ENCODE results near the gene TMEM132A. TPM values are rescaled to one million over a fixed set of nuclear protein-coding genes. Genes with fewer than 3 reads are reported as not detected.

Gene TMEM132A
- total RNA-seq, 1 experiment from 2014 or later: 84.2 TPM

- CTCF ChIA-PET: no interaction called here
- Histone ChIP-seq H3F3A (ENCODE audit: low read length, unreplicated experiment) (no peaks in the 10 kb centered on the region), H3K27me3 (ENCODE audit: low read length) (no peaks in the 10 kb centered on the region), H3K27ac (ENCODE audit: low read length) (no peak overlapping the region), H3K4me2 (ENCODE audit: low read length) (no peak overlapping the region), H3K9me2 (replicated peaks; ENCODE audit: low read length) (no peaks in the 10 kb centered on the region), H3K4me1 (ENCODE audit: insufficient read depth, low read length) (peaks cover 6% of the 10 kb centered on the region; the same call in 1 of the 2 replicates), H3K79me2 (ENCODE audit: low read length) (no peaks in the 10 kb centered on the region), H3K9me3 (ENCODE audit: low read length) (no peaks in the 10 kb centered on the region), H4K20me1 (ENCODE audit: low read length) (no peaks in the 10 kb centered on the region), H2AFZ (ENCODE audit: low read length) (no peak overlapping the region), H3K9ac (ENCODE audit: low read length) (no peak overlapping the region), H3K4me3 (ENCODE audit: low read length) (no peak overlapping the region), H3K36me3 (ENCODE audit: low read depth, low read length) (no peaks in the 10 kb centered on the region)
- ATAC-seq: no peak
- TF ChIP-seq EZH2phosphoT487 (IDR thresholded peaks at IDR 0.05; ENCODE audit: borderline replicate concordance, low read length) (no peak), EZH2 (IDR thresholded peaks at IDR 0.05; ENCODE audit: low read length, unreplicated experiment) (no peak), CTCF (conservative IDR thresholded peaks at IDR 0.05; ENCODE audit: low read depth, low read length) (no peak)
- no peak for DNase-seq
- POLR2A ChIA-PET (ENCODE audit: unreplicated experiment): interaction anchor here (0.6 kb wide), 1 partner anchor 173 kb away, joined by 4 read pairs; no protein-coding TSS in a partner anchor
- no TSS peak for BruUV-seq (replicated peaks)
- intact Hi-C loops (cut with micrococcal nuclease): no loop called here
Measured at GRCh38 chr11:60939855-60940254, 15.6 kb downstream of the TMEM132A start.

- Histone ChIP-seq H3K27ac (ENCODE audit: low read length) (no peak overlapping the region), H3K4me2 (ENCODE audit: low read length) (no peak overlapping the region), H3K9ac (ENCODE audit: low read length) (no peak overlapping the region), H3K4me1 (ENCODE audit: insufficient read depth, low read length) (peaks cover 6% of the 10 kb centered on the region; the same call in 1 of the 2 replicates), H3K79me2 (ENCODE audit: low read length) (no peaks in the 10 kb centered on the region), H4K20me1 (ENCODE audit: low read length) (no peaks in the 10 kb centered on the region), H3K4me3 (ENCODE audit: low read length) (no peak overlapping the region), H3K36me3 (ENCODE audit: low read depth, low read length) (no peaks in the 10 kb centered on the region), H3K9me2 (replicated peaks; ENCODE audit: low read length) (no peaks in the 10 kb centered on the region), H3K27me3 (ENCODE audit: low read length) (no peaks in the 10 kb centered on the region), H3K9me3 (ENCODE audit: low read length) (no peaks in the 10 kb centered on the region), H3F3A (ENCODE audit: low read length, unreplicated experiment) (no peaks in the 10 kb centered on the region), H2AFZ (ENCODE audit: low read length) (no peak overlapping the region)
- ATAC-seq (no peak), DNase-seq (no peak)
- BruUV-seq (replicated peaks): no TSS peak
- intact Hi-C loops (cut with micrococcal nuclease): no loop called here
- ChIA-PET POLR2A (ENCODE audit: unreplicated experiment) (no interaction called here), CTCF (no interaction called here)
- no peak for TF ChIP-seq EZH2phosphoT487 (IDR thresholded peaks at IDR 0.05; ENCODE audit: borderline replicate concordance, low read length)
- TF ChIP-seq EZH2 (IDR thresholded peaks at IDR 0.05; ENCODE audit: low read length, unreplicated experiment): no peak
- no peak for TF ChIP-seq CTCF (conservative IDR thresholded peaks at IDR 0.05; ENCODE audit: low read depth, low read length)
Measured at GRCh38 chr11:60941371-60942119, 17.3 kb downstream of the TMEM132A start.

- Histone ChIP-seq H3K36me3 (ENCODE audit: low read depth, low read length) (no peaks in the 10 kb centered on the region), H4K20me1 (ENCODE audit: low read length) (no peaks in the 10 kb centered on the region), H3F3A (ENCODE audit: low read length, unreplicated experiment) (no peaks in the 10 kb centered on the region), H3K4me2 (ENCODE audit: low read length) (no peak overlapping the region), H3K4me1 (ENCODE audit: insufficient read depth, low read length) (peaks cover 6% of the 10 kb centered on the region; the same call in 1 of the 2 replicates), H2AFZ (ENCODE audit: low read length) (no peak overlapping the region), H3K4me3 (ENCODE audit: low read length) (no peak overlapping the region), H3K9me2 (replicated peaks; ENCODE audit: low read length) (no peaks in the 10 kb centered on the region), H3K79me2 (ENCODE audit: low read length) (no peaks in the 10 kb centered on the region), H3K27me3 (ENCODE audit: low read length) (no peaks in the 10 kb centered on the region), H3K27ac (ENCODE audit: low read length) (no peak overlapping the region), H3K9ac (ENCODE audit: low read length) (no peak overlapping the region), H3K9me3 (ENCODE audit: low read length) (no peaks in the 10 kb centered on the region)
- DNase-seq (no peak), ATAC-seq (no peak)
- ChIA-PET POLR2A (ENCODE audit: unreplicated experiment) (no interaction called here), CTCF (interaction anchor here (0.6 kb wide), 1 partner anchor 232 kb away, joined by 3 read pairs; no protein-coding TSS in a partner anchor)
- no peak for TF ChIP-seq EZH2phosphoT487 (IDR thresholded peaks at IDR 0.05; ENCODE audit: borderline replicate concordance, low read length)
- no TSS peak for BruUV-seq (replicated peaks)
- intact Hi-C loops (cut with micrococcal nuclease): no loop called here
Measured at GRCh38 chr11:60942219-60942618, 18.0 kb downstream of the TMEM132A start.

Measured in PC-3 (cell line).